HG02840 (cell line): ENCODE data around the gene FHAD1.

Experiments
- ATAC-seq: cut with Tn5 transposase; IDR thresholded peaks from one replicate; pipeline ENCODE4 v1.9.1; 2021; ENCODE audit warnings: mild to moderate bottlenecking, moderate library complexity, moderate number of reproducible peaks; ENCODE audit not compliant: unreplicated experiment, low FRiP score

FHAD1 gene

DNA sequence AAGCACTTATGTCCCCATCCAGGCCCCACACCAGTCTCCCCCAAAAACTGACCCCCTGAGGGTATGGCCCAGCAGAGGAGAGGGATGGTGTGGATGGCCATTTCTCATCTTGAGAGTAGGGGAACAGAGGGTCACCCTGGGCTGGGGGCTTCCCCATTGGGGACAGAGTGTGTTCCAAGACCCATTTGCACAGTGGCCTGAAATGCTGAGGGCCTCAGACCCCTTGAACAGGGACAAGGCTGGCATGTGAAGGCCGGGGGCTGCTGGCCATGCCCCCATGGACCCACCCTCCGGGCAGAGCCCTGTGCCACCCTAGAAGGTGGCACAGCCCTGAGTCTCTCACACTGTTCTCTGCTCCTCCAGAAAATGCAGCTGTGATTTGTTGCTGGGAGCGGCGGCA, 199.2 kb downstream of the FHAD1 start:
- ATAC-seq, result no peak
